Stimulated activated CD8-positive, alpha-beta memory T cell treated with anti-CD3 and anti-CD28 coated beads, Interleukin-12 subunit alpha, Interleukin-12 subunit beta, amount 100 ng/mL, for 4 hours (primary cell): ENCODE results near the gene SRGAP1.
"Not testable (repeated sequence)": the region's sequence is repeated elsewhere in the genome, so short reads cannot be mapped to it uniquely, and the experiment has no call there.

ENCODE experiments used
- DNase-seq: peaks from one replicate; pipeline ENCODE4 v3.0.0-alpha.2; 2020; ENCODE audit warnings: low read depth

The SRGAP1 gene

GRCh38 chr12:64122995-64123394 is 278.5 kb downstream of the SRGAP1 start:
- no peak for DNase-seq

- no peak for DNase-seq
Measured at GRCh38 chr12:64123448-64123847, 278.9 kb downstream of the SRGAP1 start.

GRCh38 chr12:64124511-64125197 is 280.2 kb downstream of the SRGAP1 start:
- DNase-seq = no peak

- DNase-seq = no peak
Measured at GRCh38 chr12:64125913-64126312, 281.4 kb downstream of the SRGAP1 start.

- DNase-seq = no peak
Measured at GRCh38 chr12:64127811-64128210, 283.3 kb downstream of the SRGAP1 start.

- DNase-seq = no peak
Measured at GRCh38 chr12:64128366-64128765, 283.9 kb downstream of the SRGAP1 start.

GRCh38 chr12:64130476-64130875 is 286.0 kb downstream of the SRGAP1 start:
- DNase-seq = not testable (repeated sequence)

GRCh38 chr12:64131456-64131855 is 287.0 kb downstream of the SRGAP1 start:
- DNase-seq = not testable (repeated sequence)

GRCh38 chr12:64132672-64133071 is 288.2 kb downstream of the SRGAP1 start:
- not testable (repeated sequence) for DNase-seq

- no peak for DNase-seq
Measured at GRCh38 chr12:64137117-64137516, 292.6 kb downstream of the SRGAP1 start.

- DNase-seq = no peak
Measured at GRCh38 chr12:64139021-64139420, 294.5 kb downstream of the SRGAP1 start.

- no peak for DNase-seq
Measured at GRCh38 chr12:64142382-64142781, 297.9 kb downstream of the SRGAP1 start.

- no peak for DNase-seq
Measured at GRCh38 chr12:64142784-64143183, 298.3 kb downstream of the SRGAP1 start.

- DNase-seq = no peak
Measured at GRCh38 chr12:64145226-64145625, 300.7 kb downstream of the SRGAP1 start.

GRCh38 chr12:64147011-64147631 is 302.6 kb downstream of the SRGAP1 start:
- no peak for DNase-seq

- DNase-seq = no peak
Measured at GRCh38 chr12:64147875-64148274, 303.4 kb downstream of the SRGAP1 start.

- DNase-seq = no peak
Measured at GRCh38 chr12:64154677-64155076, 310.2 kb downstream of the SRGAP1 start.

- no peak for DNase-seq
Measured at GRCh38 chr12:64157110-64157509, 312.6 kb downstream of the SRGAP1 start.

- no peak for DNase-seq
Measured at GRCh38 chr12:64160021-64160710, 315.7 kb downstream of the SRGAP1 start.

GRCh38 chr12:64160711-64161060 is 316.2 kb downstream of the SRGAP1 start:
- no peak for DNase-seq

GRCh38 chr12:64166606-64167005 is 322.1 kb downstream of the SRGAP1 start:
- not testable (repeated sequence) for DNase-seq

GRCh38 chr12:64167041-64167440 is 322.5 kb downstream of the SRGAP1 start:
- DNase-seq = not testable (repeated sequence)

- DNase-seq = no peak
Measured at GRCh38 chr12:64170024-64170423, 325.5 kb downstream of the SRGAP1 start.
